Measurements from ENCODE around the gene KCNH8.

Gene KCNH8

DNA sequence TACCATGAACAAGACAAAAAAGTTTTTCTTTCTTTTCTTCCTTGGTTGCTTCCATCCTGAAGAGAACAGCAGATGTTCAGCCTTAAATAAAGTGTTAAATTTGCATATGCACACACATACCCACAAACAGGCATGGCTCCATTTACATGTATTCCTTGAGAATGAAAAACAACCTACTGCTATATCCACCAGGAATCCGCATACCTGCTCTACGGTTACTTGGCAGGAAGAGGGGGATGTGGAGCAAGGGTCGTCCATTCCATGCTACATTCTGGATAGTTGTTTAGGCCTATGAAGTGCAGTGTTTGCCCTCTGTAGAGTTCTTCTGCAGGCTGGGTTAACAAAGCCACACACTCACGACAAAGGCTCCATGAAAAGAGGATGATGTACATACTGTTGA lies 322.8 kb downstream of the KCNH8 start:
- FAIRE-seq = no peak
- no peak for TF ChIP-seq SPI1 (IDR thresholded peaks at IDR 0.05; ENCODE audit: low read depth, low read length)
- TF ChIP-seq POU2F2 (IDR thresholded peaks at IDR 0.05; ENCODE audit: low read depth, low read length) = no peak
- no peak for TF ChIP-seq TAF1 (IDR thresholded peaks at IDR 0.05; ENCODE audit: low read depth, low read length)
- TF ChIP-seq POLR2A (IDR thresholded peaks at IDR 0.05; ENCODE audit: low read depth, low read length) = no peak
- TF ChIP-seq PAX5 (IDR thresholded peaks at IDR 0.05; ENCODE audit: insufficient read depth, low read length, severe bottlenecking) = no peak
- no peak for TF ChIP-seq POLR2AphosphoS5 (IDR thresholded peaks at IDR 0.05; ENCODE audit: low read depth, low read length)
- DNase-seq (ENCODE audit: insufficient read length, low spot score) = no peak

DNA sequence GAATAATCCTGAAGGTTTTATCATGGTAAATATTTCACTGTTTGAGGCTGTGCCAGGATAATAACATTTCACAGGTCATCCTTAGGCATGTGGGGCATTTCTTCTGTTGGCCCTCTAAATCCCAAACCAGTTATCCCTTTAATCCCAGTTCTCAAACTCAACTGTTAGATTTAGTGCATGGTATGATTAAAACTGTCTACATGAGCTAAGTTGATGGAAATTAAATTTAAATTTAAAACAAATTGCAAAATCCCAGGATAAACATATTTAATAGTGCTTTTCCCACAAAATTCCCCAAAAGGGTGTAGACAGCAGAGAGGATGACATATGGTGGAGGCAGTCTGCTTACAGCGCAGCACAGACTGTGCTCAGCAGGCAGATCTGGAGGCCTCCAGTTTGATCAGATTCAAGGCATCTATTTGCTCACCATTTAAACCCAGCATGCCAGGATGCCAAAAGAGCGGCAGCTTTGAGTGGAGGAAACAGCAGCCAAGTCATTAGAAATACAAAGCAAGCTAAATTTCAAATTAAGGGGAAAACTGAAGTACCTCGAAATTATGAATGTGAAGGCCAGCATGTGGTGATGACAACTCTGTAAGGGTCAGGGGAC lies 325.8 kb downstream of the KCNH8 start:
- FAIRE-seq (no peak), DNase-seq (ENCODE audit: insufficient read length, low spot score) (no peak)
- TF ChIP-seq TAF1 (IDR thresholded peaks at IDR 0.05; ENCODE audit: low read depth, low read length) (no peak), POU2F2 (IDR thresholded peaks at IDR 0.05; ENCODE audit: low read depth, low read length) (no peak)

DNA sequence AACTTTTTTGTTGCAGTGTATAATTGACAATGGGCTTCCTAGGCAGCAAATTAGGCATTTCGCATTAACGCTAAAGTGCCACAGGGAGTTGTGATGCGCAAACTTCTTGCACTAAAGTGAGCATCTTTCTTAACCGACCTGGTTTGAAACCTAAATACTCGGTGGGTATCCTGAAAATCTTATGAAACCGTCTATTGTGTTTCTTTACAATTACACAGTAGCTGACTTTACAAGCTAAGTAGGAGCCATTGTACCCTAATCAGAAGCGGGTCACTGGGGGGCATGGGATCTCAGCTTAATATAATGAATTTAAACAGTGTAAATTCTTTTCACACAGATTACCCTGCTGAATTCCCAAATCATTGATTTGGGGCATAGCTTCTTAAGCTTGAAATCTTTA lies 328.0 kb downstream of the KCNH8 start:
- FAIRE-seq (no peak), DNase-seq (ENCODE audit: insufficient read length, low spot score) (no peak)
- TF ChIP-seq PAX5 (IDR thresholded peaks at IDR 0.05; ENCODE audit: insufficient read depth, low read length, severe bottlenecking) = no peak
- no peak for TF ChIP-seq POLR2A (IDR thresholded peaks at IDR 0.05; ENCODE audit: low read depth, low read length)
- no peak for TF ChIP-seq SPI1 (IDR thresholded peaks at IDR 0.05; ENCODE audit: low read depth, low read length)
- TF ChIP-seq TAF1 (IDR thresholded peaks at IDR 0.05; ENCODE audit: low read depth, low read length) = no peak
- TF ChIP-seq POU2F2 (IDR thresholded peaks at IDR 0.05; ENCODE audit: low read depth, low read length) = no peak
- TF ChIP-seq POLR2AphosphoS5 (IDR thresholded peaks at IDR 0.05; ENCODE audit: low read depth, low read length) = no peak

DNA sequence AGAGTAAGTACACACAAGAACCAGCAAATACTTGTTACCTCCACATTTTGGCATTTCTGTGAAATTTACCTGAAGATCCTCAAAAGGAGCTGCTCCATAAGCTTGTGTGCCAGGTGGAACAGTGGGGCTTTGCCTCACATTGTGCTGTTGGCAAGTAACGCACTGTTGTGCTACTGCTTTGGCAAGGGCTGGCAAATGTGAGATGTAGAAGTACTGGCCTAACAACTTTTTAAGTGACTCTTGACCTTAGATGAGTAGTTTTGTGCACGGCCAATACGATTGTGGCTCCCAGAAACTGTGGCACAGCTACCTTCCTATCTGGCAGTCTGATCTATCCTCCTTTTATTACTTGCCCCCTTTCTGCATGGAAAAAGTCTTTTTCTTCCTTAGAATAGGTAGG lies 337.0 kb downstream of the KCNH8 start:
- no peak for TF ChIP-seq TAF1 (IDR thresholded peaks at IDR 0.05; ENCODE audit: low read depth, low read length)
- no peak for TF ChIP-seq PAX5 (IDR thresholded peaks at IDR 0.05; ENCODE audit: insufficient read depth, low read length, severe bottlenecking)
- no peak for TF ChIP-seq SPI1 (IDR thresholded peaks at IDR 0.05; ENCODE audit: low read depth, low read length)
- no peak for TF ChIP-seq POLR2A (IDR thresholded peaks at IDR 0.05; ENCODE audit: low read depth, low read length)
- no peak for TF ChIP-seq POLR2AphosphoS5 (IDR thresholded peaks at IDR 0.05; ENCODE audit: low read depth, low read length)
- no peak for TF ChIP-seq POU2F2 (IDR thresholded peaks at IDR 0.05; ENCODE audit: low read depth, low read length)
- DNase-seq (ENCODE audit: insufficient read length, low spot score) (no peak), FAIRE-seq (no peak)

DNA sequence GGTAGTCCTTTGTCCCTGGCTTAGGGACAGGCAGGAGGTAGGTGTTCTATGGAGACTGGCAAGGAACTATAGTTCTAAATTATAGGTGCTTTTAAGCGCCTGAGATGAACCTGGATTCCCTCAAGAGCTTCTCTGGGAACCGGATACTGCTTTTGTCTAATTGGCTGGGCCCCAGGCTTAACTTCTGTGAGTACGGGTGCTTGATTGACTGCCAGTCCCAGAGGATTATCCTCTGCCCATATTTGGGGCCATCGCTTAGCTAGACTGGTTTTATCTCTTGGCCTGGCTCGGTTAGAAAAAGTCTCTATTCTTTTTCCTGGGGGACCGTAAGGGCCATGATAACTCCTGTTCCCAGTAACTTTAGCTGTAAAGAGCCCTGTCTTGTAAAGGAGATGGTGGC lies 339.1 kb downstream of the KCNH8 start:
- no peak for TF ChIP-seq PAX5 (IDR thresholded peaks at IDR 0.05; ENCODE audit: insufficient read depth, low read length, severe bottlenecking)
- TF ChIP-seq POLR2AphosphoS5 (IDR thresholded peaks at IDR 0.05; ENCODE audit: low read depth, low read length) = no peak
- TF ChIP-seq TAF1 (IDR thresholded peaks at IDR 0.05; ENCODE audit: low read depth, low read length) = no peak
- TF ChIP-seq POLR2A (IDR thresholded peaks at IDR 0.05; ENCODE audit: low read depth, low read length) = no peak
- no peak for TF ChIP-seq SPI1 (IDR thresholded peaks at IDR 0.05; ENCODE audit: low read depth, low read length)
- FAIRE-seq = no peak
- no peak for DNase-seq (ENCODE audit: insufficient read length, low spot score)

DNA sequence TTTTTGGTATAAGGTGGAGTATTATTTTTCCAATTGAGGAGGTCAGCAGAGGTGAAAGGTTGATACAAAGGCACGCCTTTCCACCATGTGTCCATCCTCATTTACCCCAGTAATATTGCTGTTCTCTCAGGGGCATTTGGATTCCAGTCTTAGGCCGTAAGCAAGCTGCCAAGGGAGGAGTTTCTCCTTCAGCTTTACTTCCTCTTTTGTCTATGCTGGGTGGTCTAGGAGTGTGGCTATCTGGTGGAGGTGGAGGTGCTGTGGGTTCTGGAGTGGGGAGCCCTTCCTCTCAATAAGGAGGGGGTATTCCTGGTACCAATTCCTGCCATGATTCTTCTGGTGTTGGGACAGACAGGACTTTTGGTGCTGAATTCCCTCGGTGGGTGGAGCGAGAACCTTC lies 340.6 kb downstream of the KCNH8 start:
- FAIRE-seq = no peak

DNA sequence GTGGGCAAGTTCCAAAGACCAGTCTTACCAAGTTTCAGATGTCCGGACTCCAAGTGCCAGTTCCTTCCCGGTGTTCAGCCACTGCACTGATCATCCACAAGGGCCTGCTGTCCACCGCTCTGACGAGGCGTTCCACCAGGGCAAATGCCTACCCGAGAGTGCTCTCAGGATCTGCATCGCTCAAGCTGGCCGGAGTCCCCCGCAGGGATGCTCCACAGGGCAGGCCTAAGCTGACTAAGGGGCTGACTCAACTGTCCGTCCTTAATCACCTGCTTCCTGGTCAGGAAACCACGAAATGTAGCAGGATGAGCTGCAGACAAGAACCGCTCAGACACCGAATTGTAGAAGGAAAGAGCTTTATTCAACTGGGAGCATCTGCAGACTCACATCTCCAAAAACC lies 341.6 kb downstream of the KCNH8 start:
- DNase-seq (ENCODE audit: insufficient read length, low spot score) (no peak), FAIRE-seq (no peak)
- no peak for TF ChIP-seq TAF1 (IDR thresholded peaks at IDR 0.05; ENCODE audit: low read depth, low read length)
- TF ChIP-seq POLR2A (IDR thresholded peaks at IDR 0.05; ENCODE audit: low read depth, low read length) = no peak

More for the DNA sequence above, 340.6 kb downstream of the KCNH8 start:
- TF ChIP-seq POLR2A (IDR thresholded peaks at IDR 0.05; ENCODE audit: low read depth, low read length) = no peak
- no peak for TF ChIP-seq POLR2AphosphoS5 (IDR thresholded peaks at IDR 0.05; ENCODE audit: low read depth, low read length)
- TF ChIP-seq TAF1 (IDR thresholded peaks at IDR 0.05; ENCODE audit: low read depth, low read length) = no peak
- TF ChIP-seq PAX5 (IDR thresholded peaks at IDR 0.05; ENCODE audit: insufficient read depth, low read length, severe bottlenecking) = no peak
- TF ChIP-seq POU2F2 (IDR thresholded peaks at IDR 0.05; ENCODE audit: low read depth, low read length) = no peak
- no peak for TF ChIP-seq SPI1 (IDR thresholded peaks at IDR 0.05; ENCODE audit: low read depth, low read length)
- no peak for DNase-seq (ENCODE audit: insufficient read length, low spot score)

DNA sequence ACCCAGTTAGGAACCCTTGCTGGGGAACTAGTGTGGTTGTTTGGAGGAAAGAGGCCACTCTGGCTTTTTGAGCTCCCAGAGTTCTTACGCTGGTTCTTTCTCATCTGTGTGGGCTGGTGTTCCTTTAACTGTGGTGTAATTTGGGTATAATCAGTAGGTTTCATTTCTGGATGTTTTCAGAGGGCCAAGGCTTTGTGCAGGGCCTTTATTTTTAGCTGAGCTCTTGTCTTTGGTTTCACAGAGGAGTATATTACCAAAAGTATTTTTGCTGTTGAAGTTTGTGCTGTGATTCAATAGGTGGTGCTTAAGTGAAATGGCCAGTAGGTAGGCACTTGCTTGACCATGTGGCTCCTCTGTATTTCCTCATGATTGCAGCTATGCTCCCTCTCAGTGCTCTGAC lies 357.9 kb downstream of the KCNH8 start:
- no peak for TF ChIP-seq SPI1 (IDR thresholded peaks at IDR 0.05; ENCODE audit: low read depth, low read length)
- no peak for FAIRE-seq
- DNase-seq (ENCODE audit: insufficient read length, low spot score) = no peak

DNA sequence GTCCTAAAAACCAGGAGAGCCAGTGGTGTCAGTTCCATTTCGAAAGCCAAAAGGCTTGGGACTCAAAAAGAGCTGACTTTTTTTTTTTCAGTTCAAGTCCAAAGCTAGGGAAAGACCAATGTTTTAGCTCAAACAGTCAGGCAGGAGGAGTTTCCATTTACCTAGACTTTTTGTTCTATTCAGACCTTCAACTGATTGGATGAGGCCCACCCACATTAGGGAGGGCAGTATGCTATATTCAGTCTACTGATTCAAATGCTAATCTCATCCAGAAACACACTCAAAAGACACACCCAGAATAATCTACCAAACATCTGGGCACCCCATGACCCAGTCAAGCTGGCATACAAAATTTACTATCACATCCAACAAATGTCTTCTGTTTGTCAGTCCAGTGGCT lies 374.0 kb downstream of the KCNH8 start:
- TF ChIP-seq POLR2AphosphoS5 (IDR thresholded peaks at IDR 0.05; ENCODE audit: low read depth, low read length) (no peak), SPI1 (IDR thresholded peaks at IDR 0.05; ENCODE audit: low read depth, low read length) (no peak), POU2F2 (IDR thresholded peaks at IDR 0.05; ENCODE audit: low read depth, low read length) (no peak), TAF1 (IDR thresholded peaks at IDR 0.05; ENCODE audit: low read depth, low read length) (no peak), POLR2A (IDR thresholded peaks at IDR 0.05; ENCODE audit: low read depth, low read length) (no peak), PAX5 (IDR thresholded peaks at IDR 0.05; ENCODE audit: insufficient read depth, low read length, severe bottlenecking) (no peak)
- DNase-seq (ENCODE audit: insufficient read length, low spot score) (no peak), FAIRE-seq (no peak)

DNA sequence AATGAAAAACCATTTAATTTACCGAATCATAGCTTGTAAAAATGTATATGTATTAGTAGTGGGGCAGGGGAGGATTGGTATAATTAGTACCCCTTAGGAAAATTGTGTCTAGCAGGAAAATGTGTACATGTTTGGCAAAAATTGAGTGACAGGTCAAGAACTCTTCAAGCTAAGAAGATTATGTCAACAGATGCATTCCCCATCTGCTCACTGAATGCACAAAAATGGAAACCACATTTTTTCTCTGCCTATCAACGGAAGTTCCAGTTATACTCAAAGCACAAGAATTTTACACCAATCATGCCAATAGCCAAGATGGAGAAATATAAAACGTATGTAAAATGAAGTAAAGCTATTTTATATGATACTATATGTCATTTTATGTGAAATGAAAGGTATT lies 377.8 kb downstream of the KCNH8 start:
- no peak for FAIRE-seq
- no peak for DNase-seq (ENCODE audit: insufficient read length, low spot score)
- TF ChIP-seq POLR2A (IDR thresholded peaks at IDR 0.05; ENCODE audit: low read depth, low read length) (no peak), SPI1 (IDR thresholded peaks at IDR 0.05; ENCODE audit: low read depth, low read length) (no peak), TAF1 (IDR thresholded peaks at IDR 0.05; ENCODE audit: low read depth, low read length) (no peak), POU2F2 (IDR thresholded peaks at IDR 0.05; ENCODE audit: low read depth, low read length) (no peak), POLR2AphosphoS5 (IDR thresholded peaks at IDR 0.05; ENCODE audit: low read depth, low read length) (no peak), PAX5 (IDR thresholded peaks at IDR 0.05; ENCODE audit: insufficient read depth, low read length, severe bottlenecking) (no peak)

DNA sequence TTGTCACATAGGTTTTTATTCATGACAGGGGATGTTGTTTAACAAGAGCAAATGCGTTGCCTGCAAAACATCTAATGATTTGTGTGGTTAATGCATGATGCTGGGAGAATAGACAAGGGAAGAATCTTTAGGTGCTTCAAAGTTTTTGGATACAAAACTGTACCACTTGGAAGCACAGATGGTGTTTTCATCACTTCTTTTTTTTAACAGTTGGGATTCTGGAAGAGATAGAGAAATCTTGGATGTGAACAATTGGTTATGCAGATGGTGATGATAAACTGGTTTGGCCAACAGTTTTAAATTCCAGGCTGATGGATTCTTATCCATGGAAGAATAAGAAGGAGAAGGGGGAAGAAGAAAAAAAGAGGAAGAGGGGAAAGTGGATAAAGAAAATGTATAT lies 379.4 kb downstream of the KCNH8 start:
- DNase-seq (ENCODE audit: insufficient read length, low spot score) = no peak
- TF ChIP-seq TAF1 (IDR thresholded peaks at IDR 0.05; ENCODE audit: low read depth, low read length) (no peak), POLR2AphosphoS5 (IDR thresholded peaks at IDR 0.05; ENCODE audit: low read depth, low read length) (no peak), POLR2A (IDR thresholded peaks at IDR 0.05; ENCODE audit: low read depth, low read length) (no peak), PAX5 (IDR thresholded peaks at IDR 0.05; ENCODE audit: insufficient read depth, low read length, severe bottlenecking) (no peak), POU2F2 (IDR thresholded peaks at IDR 0.05; ENCODE audit: low read depth, low read length) (no peak), SPI1 (IDR thresholded peaks at IDR 0.05; ENCODE audit: low read depth, low read length) (no peak)
- no peak for FAIRE-seq
